ENCODE data around the gene MORF4L1.
"Not testable (repeated sequence)": the region's sequence is repeated elsewhere in the genome, so short reads cannot be mapped to it uniquely, and the experiment has no call there.

The MORF4L1 gene

DNA sequence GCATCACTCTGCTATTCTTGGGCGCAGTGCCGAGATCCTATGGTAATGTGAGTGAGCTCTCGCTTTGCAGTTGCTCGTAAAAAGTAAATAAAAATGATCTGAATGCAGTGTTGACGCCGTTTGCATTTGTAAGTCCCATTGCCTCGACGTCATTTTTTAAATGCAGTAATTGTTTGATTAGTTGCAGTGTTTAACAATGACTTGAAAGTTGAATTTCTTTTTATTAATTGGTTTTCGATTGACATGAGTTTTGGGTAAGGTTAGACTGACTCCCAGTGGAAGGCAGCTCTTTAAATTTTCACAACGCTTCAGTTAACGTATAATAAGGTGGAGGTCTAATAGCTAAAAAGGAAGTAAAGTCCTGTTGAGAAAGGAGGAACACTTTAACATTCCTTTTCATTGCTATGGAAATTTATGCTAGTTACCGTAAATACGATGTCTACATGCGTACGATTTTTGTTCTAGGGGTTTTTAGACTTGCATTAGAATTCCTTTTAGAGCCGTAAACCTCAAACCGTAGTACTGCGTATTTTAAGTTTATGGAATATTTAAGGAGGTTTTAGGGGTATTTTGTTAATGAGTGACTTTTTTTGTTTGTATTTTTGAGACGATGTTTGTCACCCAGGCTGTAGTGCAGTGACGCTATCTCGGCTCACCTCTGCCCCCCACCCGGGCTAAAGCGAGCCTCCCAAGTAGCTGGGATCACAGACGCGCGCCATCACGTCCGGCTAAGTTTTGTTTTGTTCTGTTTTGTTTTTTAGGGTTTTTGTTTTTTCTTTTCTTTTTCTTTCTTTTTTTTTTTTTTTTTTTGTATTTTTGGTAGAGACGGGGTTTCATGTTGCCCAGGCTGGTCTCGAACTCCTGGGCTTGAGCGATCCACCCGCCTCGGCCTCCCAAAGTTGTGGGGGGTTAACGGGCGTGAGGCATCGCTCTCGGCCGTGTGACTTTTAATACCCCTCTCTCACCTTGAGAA lies 1.4 kb downstream of the MORF4L1 start:
- DNase-seq: no peak
- Mint-ChIP-seq H3K4me3 (peak overlapping the region; percentile 96), H3K27me3 (no peaks in the 10 kb centered on the region), H3K9me3 (no peaks in the 10 kb centered on the region), H3K36me3 (ENCODE audit: low read depth) (peaks cover 50% of the 10 kb centered on the region), H3K4me1 (ENCODE audit: low read depth) (peaks cover 46% of the 10 kb centered on the region), H3K27ac (peak overlapping the region; percentile 99)

DNA sequence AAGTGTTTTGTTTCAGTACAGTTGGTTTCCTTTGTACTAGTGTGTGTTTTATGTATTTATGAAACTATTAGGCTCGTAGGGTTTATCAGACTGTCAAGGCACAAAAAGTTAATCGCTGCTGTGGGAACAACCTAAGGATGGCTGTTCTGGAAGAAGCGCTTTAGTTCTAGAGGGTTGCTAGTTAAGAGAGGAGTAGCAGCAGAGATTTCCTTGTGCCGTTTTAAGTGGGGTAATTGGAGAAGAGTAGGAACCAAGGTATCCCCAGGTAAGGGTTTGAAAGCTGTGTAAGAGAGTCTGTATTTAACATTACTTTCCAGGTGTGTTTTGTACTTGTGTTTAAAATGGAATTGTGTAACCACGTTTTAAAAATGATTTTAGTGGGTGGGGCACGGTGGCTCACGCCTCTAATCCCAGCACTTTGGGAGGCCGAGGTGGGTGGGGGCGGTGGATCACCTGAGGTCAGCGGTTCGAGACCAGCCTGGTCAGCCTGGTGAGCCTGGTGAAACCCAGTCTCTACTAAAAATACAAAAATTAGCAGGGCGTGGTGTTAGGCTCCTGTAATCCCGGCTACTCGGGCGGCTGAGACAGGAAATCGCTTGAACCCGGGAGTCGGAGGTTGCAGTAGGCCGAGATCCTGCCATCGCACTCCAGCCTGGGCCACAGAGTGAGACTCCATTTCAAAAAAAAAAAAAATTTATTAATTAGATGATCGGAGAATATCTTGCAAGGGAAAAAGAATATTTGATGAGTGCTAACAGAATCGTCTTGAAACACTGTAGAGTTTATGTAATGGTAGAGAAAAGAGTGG lies 2.6 kb downstream of the MORF4L1 start:
- Mint-ChIP-seq H3K27ac (peak overlapping the region; percentile 99), H3K27me3 (no peaks in the 10 kb centered on the region), H3K36me3 (ENCODE audit: low read depth) (peaks cover 62% of the 10 kb centered on the region), H3K4me3 (peak overlapping the region; percentile 96), H3K9me3 (no peaks in the 10 kb centered on the region), H3K4me1 (ENCODE audit: low read depth) (peaks cover 58% of the 10 kb centered on the region)
- no peak for DNase-seq

DNA sequence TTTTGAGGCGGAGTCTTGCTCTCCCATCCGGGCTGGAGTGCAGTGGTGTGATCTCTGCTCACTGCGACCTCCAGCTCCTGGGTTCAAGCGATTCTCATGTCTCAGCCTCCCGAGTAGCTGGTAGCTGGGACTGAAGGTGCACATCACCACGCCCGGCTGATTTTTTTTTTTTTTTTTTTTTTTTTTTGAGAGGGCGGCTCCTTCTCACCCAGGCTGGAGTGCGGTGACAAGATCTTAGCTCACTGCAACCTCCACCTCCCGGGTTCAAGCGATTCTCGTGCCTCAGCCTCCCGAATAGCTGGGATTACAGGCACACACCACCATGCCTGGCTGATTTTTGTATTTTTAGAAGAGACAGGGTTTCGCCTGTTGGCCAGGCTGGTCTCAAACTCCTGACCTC lies 4.3 kb downstream of the MORF4L1 start:
- not testable (repeated sequence) for H3K9me3 Mint-ChIP-seq, H3K27me3 Mint-ChIP-seq, DNase-seq
- peaks cover 72% of the 10 kb centered on the region for H3K4me1 Mint-ChIP-seq (ENCODE audit: low read depth)
- peaks cover 78% of the 10 kb centered on the region for H3K36me3 Mint-ChIP-seq (ENCODE audit: low read depth)
- H3K4me3 Mint-ChIP-seq: peak overlapping the region; percentile 96
- H3K27ac Mint-ChIP-seq: peak overlapping the region; percentile 86

DNA sequence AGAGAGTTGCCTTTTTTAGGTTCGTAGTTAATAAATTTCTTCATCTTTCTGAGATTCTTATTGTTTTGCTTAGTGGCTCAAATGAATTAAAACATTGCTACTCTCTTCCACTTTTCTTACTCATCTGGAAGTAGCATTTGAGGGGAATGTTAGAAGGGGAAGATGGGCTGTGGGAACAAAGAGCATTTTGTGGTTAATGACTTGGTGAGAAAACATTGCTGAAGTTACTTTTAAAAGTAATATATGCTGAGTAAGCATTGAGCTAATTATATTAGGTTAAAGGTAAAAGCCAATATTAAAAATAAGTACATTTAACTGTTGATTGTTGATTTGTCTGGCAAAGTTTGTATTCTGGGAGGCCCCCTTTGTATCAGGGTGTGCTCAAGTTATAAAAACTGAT lies 5.7 kb downstream of the MORF4L1 start:
- Mint-ChIP-seq H3K9me3 (no peaks in the 10 kb centered on the region), H3K4me1 (ENCODE audit: low read depth) (peaks cover 81% of the 10 kb centered on the region), H3K36me3 (ENCODE audit: low read depth) (peaks cover 85% of the 10 kb centered on the region), H3K4me3 (peak overlapping the region; percentile 96), H3K27ac (peak overlapping the region; percentile 86), H3K27me3 (no peaks in the 10 kb centered on the region)
- no peak for DNase-seq

DNA sequence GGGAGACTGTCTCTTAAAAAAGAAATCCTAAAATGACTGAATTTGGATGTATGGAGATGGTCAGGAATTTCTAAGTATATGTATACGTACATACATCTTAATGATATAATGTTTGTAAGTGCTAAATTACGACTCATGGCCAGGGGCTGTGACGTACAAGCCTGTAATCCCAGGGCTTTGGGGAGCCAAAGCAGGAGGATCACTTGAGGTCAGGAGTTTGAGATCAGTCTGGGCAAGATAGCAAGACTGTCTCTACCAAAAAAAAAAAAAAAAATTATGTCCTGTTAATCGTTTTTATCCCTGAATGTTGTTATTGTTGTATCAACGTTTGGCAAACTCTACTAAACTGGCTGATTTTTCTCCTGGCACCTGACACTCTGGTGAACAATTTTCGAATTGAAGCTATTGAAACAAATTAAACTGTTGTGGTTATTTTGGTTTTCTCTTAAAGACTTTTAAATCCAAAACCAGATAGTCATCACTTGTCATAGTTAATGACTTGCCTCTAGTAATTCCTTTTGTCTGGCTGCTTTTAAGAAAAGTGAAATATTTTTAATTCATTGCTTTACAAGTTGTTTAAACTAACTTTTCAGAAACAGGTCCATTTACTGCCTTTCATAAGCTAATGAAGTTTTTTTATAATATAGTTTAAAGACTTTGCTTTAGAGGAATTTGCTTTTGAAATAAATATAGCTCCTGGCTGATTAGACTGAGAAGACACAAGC lies 7.0 kb downstream of the MORF4L1 start:
- H3K4me3 Mint-ChIP-seq: peak overlapping the region; percentile 44
- DNase-seq: no peak
- no peaks in the 10 kb centered on the region for H3K27me3 Mint-ChIP-seq
- H3K27ac Mint-ChIP-seq: peak overlapping the region; percentile 84
- H3K4me1 Mint-ChIP-seq (ENCODE audit: low read depth): peaks cover 87% of the 10 kb centered on the region
- H3K36me3 Mint-ChIP-seq (ENCODE audit: low read depth): peaks cover 82% of the 10 kb centered on the region
- H3K9me3 Mint-ChIP-seq: no peaks in the 10 kb centered on the region

DNA sequence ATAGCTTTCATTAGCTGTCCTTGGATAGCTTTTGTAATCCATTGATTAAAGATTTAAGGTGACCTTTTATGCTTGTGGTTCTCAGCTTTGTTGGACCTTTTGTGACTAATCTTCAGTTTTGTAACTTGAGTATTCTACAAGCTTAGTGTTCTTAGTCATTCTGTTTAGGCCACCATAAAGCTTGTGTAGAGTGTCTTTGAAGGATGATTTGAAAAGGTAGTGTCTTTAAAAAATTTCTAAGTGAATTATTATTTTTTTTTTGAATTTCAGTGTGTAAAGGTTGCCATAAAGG lies 7.5 kb downstream of the MORF4L1 start:
- H3K4me1 Mint-ChIP-seq (ENCODE audit: low read depth): peaks cover 87% of the 10 kb centered on the region
- no peak for DNase-seq
- peak overlapping the region; percentile 84 for H3K27ac Mint-ChIP-seq
- peak overlapping the region; percentile 44 for H3K4me3 Mint-ChIP-seq
- no peaks in the 10 kb centered on the region for H3K27me3 Mint-ChIP-seq
- H3K9me3 Mint-ChIP-seq: no peaks in the 10 kb centered on the region
- H3K36me3 Mint-ChIP-seq (ENCODE audit: low read depth): peaks cover 82% of the 10 kb centered on the region

DNA sequence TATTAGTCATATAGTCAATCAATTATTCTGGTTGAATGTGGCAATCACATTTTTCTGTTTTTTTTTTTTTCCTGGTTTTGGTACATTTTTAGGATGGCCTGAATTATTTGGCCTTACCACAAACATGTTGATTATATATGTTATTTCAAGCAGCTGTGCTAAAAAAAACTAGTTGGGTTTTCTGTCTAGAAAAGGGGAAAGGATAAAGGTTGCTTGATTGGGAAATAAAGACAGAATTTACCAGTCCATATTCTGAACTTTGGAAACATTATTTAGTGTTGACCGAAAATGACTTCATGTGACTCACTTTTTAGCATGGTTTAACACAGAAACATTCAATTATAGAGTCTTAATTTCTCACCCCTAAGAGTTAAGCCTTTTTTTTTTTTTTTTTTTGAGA lies 8.1 kb downstream of the MORF4L1 start:
- peaks cover 86% of the 10 kb centered on the region for H3K4me1 Mint-ChIP-seq (ENCODE audit: low read depth)
- peaks cover 84% of the 10 kb centered on the region for H3K36me3 Mint-ChIP-seq (ENCODE audit: low read depth)
- peak overlapping the region; percentile 31 for H3K4me3 Mint-ChIP-seq
- no peaks in the 10 kb centered on the region for H3K27me3 Mint-ChIP-seq
- no peak for DNase-seq
- H3K9me3 Mint-ChIP-seq: no peaks in the 10 kb centered on the region
- H3K27ac Mint-ChIP-seq: peak overlapping the region; percentile 81

DNA sequence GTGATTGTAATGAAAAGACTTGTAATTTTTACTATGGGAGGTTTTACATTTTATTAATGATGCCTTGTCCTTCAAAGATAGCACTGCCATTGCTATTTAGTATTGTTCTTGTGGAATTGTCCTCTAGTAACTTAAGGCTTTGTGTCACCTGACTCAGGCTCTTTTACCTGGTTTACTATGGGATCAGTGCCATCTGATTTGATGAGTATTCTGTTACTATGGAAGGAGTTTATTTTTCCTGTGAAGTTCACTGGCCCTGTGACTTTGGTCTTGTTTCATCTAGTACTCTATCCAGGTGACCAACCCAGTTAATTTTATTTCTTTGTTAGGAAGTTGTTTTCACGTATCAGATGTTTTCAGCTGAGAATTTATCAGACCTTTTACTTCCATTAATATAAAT lies 9.0 kb downstream of the MORF4L1 start:
- Mint-ChIP-seq H3K9me3 (no peaks in the 10 kb centered on the region), H3K27me3 (no peaks in the 10 kb centered on the region), H3K4me1 (ENCODE audit: low read depth) (peaks cover 81% of the 10 kb centered on the region), H3K27ac (peak overlapping the region; percentile 81), H3K36me3 (ENCODE audit: low read depth) (peaks cover 87% of the 10 kb centered on the region), H3K4me3 (no peak overlapping the region)
- DNase-seq: no peak

DNA sequence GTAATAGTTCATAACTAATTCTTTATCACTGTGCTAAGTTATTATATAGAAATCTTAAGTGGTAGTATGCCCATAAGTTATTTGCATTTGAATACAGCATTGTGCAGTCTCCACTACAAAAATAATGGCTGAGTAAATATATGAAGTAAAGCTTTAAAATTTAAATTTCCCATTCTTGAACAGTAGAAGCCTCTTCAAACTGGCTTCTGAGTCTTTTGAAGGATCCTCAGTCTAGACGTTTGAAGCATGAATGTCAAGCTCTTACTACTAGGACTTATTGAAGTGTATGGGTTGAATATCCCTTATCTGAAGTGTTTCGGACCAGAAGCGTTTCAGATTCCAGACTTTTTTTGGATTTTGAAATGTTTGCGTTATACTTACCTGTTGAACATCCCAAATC lies 16.3 kb downstream of the MORF4L1 start:
- Mint-ChIP-seq H3K36me3 (ENCODE audit: low read depth) (peaks cover 93% of the 10 kb centered on the region), H3K4me1 (ENCODE audit: low read depth) (peaks cover 33% of the 10 kb centered on the region)

DNA sequence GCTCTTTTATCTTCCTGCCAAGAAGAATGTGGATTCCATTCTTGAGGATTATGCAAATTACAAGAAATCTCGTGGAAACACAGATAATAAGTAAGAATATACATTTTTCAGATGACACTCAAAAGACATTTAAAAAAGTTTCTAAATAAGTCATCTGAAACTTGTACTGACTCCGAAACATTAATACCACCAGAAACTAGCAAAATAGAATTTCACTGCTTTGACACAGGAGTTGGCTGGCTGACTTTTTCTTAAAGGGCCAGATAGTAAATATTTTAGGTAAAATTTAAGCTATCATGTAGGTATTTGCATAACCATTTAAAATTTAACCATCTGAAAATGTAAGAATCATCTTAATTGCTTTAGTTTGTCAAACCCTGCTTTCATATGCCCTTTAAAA lies 20.8 kb downstream of the MORF4L1 start:
- Mint-ChIP-seq H3K4me3 (no peak overlapping the region), H3K27ac (peak overlapping the region; percentile 53), H3K4me1 (ENCODE audit: low read depth) (peaks cover 23% of the 10 kb centered on the region), H3K9me3 (no peaks in the 10 kb centered on the region), H3K27me3 (no peaks in the 10 kb centered on the region), H3K36me3 (ENCODE audit: low read depth) (peaks cover 96% of the 10 kb centered on the region)
- no peak for DNase-seq

More for the DNA sequence above, 16.3 kb downstream of the MORF4L1 start:
- Mint-ChIP-seq H3K27me3 (no peaks in the 10 kb centered on the region), H3K4me3 (no peak overlapping the region), H3K27ac (no peak overlapping the region), H3K9me3 (no peaks in the 10 kb centered on the region)
- no peak for DNase-seq

DNA sequence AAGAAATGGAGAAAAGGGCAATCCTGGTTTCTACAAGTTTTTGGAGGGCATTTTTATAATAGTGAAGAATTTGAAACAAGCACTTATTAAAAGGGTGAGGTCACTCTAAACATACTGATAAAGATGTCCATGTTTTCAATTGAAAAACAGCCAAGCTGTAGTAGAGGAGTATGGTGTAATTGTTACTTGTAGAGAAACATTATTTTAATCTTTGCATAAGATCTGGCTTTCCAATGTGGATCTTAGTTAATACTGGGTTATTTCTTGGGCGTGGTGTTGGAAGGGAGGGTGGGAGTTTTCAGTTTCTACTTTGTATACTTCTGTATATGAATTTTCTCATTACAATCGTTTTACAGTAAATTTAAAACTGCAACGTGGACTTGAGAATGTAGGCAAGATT lies 22.8 kb downstream of the MORF4L1 start:
- no peak for DNase-seq
- Mint-ChIP-seq H3K27me3 (no peaks in the 10 kb centered on the region), H3K4me3 (no peak overlapping the region), H3K36me3 (ENCODE audit: low read depth) (peaks cover 95% of the 10 kb centered on the region), H3K27ac (peak overlapping the region; percentile 27), H3K4me1 (ENCODE audit: low read depth) (peaks cover 23% of the 10 kb centered on the region), H3K9me3 (no peaks in the 10 kb centered on the region)

DNA sequence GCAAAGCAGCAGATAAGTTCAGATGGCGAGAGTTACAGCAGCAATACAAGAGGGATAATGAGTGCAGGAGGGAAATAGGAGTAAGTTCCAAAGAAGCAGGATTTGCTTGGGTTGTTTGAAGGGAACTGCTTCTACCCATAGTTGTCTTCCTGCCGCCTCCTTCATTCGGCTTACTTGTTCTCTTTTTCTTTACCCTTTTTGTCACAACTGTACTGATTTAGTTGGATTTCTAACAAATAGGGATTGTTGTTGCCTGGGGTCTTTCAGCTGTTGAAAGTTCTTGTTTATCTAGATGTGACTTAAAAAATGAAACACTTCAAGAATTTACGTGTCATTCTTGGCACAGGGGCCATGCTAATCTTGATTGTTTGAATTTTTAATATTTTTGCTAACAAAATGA lies 25.9 kb downstream of the MORF4L1 start:
- Mint-ChIP-seq H3K27me3 (no peaks in the 10 kb centered on the region), H3K9me3 (no peaks in the 10 kb centered on the region), H3K27ac (peak overlapping the region; percentile 62), H3K4me3 (no peak overlapping the region), H3K4me1 (ENCODE audit: low read depth) (peaks cover 12% of the 10 kb centered on the region), H3K36me3 (ENCODE audit: low read depth) (peaks cover 95% of the 10 kb centered on the region)
- no peak for DNase-seq

DNA sequence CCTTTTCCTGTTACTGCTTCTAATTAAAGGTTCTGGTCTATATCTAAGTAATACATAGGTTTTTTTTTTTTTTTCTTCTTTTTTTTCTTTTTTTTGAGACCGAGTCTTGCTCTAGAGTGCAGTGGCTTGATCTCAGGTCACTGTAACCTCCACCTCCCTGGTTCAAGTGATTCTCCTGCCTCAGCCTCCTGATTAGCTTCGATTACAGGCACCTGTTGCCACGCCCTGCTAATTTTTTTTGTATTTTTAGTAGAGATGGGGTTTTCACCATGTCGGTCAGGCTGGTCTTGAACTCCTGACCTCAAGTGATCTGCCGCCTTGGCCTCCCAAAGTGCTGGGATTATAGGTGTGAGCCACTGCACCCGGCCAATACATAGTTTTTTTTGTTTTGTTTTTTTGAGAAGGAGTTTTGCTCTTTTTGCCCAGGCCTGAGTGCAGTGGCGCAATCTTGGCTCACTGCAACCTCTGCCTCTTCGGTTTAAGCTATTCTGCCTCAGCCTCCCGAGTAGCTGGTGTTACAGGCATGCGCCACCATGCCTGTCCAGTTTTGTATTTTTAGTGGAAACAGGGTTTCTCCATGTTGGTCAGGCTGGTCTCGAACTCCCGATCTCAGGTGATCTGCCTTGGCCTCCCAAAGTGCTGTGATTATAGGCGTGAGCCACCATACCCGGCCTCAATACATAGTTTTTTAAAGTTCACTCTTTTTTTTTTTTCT lies 28.3 kb downstream of the MORF4L1 start:
- not testable (repeated sequence) for H3K27me3 Mint-ChIP-seq; H3K4me3 Mint-ChIP-seq; H3K9me3 Mint-ChIP-seq; H3K4me1 Mint-ChIP-seq (ENCODE audit: low read depth); DNase-seq
- peaks cover 97% of the 10 kb centered on the region for H3K36me3 Mint-ChIP-seq (ENCODE audit: low read depth)
- peak overlapping the region; percentile 40 for H3K27ac Mint-ChIP-seq
